Peyer's patch (tissue), 4 donors: ENCODE results near the gene FAM185A.
"Not testable (repeated sequence)": the region's sequence is repeated elsewhere in the genome, so short reads cannot be mapped to it uniquely, and the experiment has no call there.

Experiments used
- POLR2A ChIP-seq, 2 donors: fragments of 450-650 bp; IDR thresholded peaks; one replicate each; pipeline ENCODE4 v1.5.1; 2017; ENCODE audit warnings: antibody characterized with exemption in 2 of 2, mild to moderate bottlenecking in 2 of 2, moderate library complexity in 2 of 2
- TF ChIP-seq, protein P1 (sequence below), 6 experiments: fragments of 450-650 bp in 4 of 6; fragments of 200-600 bp in 2 of 6; sonication (generic) in 1 of 6; IDR thresholded peaks; one replicate each; pipeline ENCODE4 v1.5.1; 2017 to 2019; ENCODE audit warnings: antibody characterized with exemption in 6 of 6, mild to moderate bottlenecking in 3 of 6, moderate library complexity in 1 of 6

DNA sequence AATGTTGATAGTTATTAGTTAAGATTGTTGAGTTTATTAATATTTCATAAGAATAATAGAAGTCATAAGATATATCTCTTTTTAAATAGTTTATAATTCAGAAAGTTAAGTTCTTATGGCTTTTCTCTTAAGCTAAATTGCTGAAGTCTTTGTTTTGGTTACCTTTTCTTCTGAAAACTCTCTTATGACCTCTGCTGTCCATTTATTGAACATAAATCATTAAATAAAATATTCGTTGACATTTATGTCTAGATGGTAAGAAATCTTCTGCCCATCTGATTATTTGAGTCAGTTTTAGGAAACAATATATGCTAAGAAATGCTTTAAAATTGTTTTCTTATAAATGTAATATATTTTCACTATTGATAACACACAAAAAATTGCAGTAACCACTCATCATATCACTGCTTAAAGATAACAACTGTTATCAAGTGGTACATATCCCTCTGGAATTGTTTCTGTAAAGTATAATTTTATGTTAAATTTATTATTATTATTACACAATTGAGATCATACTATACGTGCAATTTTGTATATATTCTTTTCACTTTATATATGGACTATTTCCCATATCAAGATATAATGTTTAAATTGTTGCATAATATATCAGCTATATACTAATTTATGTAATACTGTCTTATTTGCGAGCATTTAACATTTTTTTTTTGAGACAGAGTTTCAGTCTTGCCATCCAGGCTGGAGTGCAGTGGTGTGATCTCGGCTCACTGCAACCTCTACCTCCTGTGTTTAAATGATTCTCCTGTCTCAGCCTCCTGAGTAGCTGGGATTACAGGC is 3.1 kb upstream of the FAM185A start:
- TF ChIP-seq, protein P1, sequence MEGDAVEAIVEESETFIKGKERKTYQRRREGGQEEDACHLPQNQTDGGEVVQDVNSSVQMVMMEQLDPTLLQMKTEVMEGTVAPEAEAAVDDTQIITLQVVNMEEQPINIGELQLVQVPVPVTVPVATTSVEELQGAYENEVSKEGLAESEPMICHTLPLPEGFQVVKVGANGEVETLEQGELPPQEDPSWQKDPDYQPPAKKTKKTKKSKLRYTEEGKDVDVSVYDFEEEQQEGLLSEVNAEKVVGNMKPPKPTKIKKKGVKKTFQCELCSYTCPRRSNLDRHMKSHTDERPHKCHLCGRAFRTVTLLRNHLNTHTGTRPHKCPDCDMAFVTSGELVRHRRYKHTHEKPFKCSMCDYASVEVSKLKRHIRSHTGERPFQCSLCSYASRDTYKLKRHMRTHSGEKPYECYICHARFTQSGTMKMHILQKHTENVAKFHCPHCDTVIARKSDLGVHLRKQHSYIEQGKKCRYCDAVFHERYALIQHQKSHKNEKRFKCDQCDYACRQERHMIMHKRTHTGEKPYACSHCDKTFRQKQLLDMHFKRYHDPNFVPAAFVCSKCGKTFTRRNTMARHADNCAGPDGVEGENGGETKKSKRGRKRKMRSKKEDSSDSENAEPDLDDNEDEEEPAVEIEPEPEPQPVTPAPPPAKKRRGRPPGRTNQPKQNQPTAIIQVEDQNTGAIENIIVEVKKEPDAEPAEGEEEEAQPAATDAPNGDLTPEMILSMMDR (IDR thresholded peaks at IDR 0.05) = peak in 1 of 6 experiments; percentile 17
- TF ChIP-seq POLR2A (IDR thresholded peaks at IDR 0.05) = not testable (repeated sequence)
